Thyroid gland (tissue), 4 donors: ENCODE data around the gene WNT10A.

ENCODE experiments used
- CTCF ChIP-seq, 6 experiments: fragments of 200-600 bp in 3 of 6; fragments of 450-650 bp in 3 of 6; sonication (generic) in 3 of 6; IDR thresholded peaks; one replicate each; pipeline ENCODE4 v1.5.1; 2016 to 2019; ENCODE audit warnings: antibody characterized with exemption in 6 of 6, mild to moderate bottlenecking in 2 of 6, inconsistent platforms in 1 of 6, moderate library complexity in 1 of 6
- POLR2A ChIP-seq, 2 donors: fragments of 450-650 bp; IDR thresholded peaks; one replicate each; pipeline ENCODE4 v1.6.1; 2017; ENCODE audit warnings: antibody characterized with exemption in 2 of 2, mild to moderate bottlenecking in 2 of 2, moderate library complexity in 1 of 2

GRCh38 chr2:218891275-218892135, 10.9 kb downstream of the WNT10A start:
- TF ChIP-seq CTCF (IDR thresholded peaks at IDR 0.05) (no peak), POLR2A (IDR thresholded peaks at IDR 0.05) (no peak)
